Fibroblast of lung (primary cell): ENCODE data around the gene TFRC. TPM values are rescaled to one million over a fixed set of nuclear protein-coding genes. Genes with fewer than 3 reads are reported as not detected.
"Not testable (repeated sequence)": the region's sequence is repeated elsewhere in the genome, so short reads cannot be mapped to it uniquely, and the experiment has no call there.

Experiments used
- DNase-seq, 2 donors: peaks; one replicate each; pipeline versions ENCODE4 v3.0.0 to v3.0.0-alpha.2; 2010; ENCODE audit warnings: low read depth in 2 of 2
- H2AFZ ChIP-seq: 2 replicates; pipeline ENCODE4 v1.5.1; 2012; ENCODE audit warnings: low read length, control low read depth, inconsistent platforms
- H3K27ac ChIP-seq: 2 replicates; pipeline ENCODE4 v1.5.1; 2011; ENCODE audit warnings: low read length, control low read depth; ENCODE audit not compliant: insufficient read depth
- H3K27me3 ChIP-seq: 2 replicates; pipeline ENCODE4 v1.5.1; 2011; ENCODE audit warnings: mild to moderate bottlenecking, low read length; ENCODE audit not compliant: control insufficient read depth, insufficient read depth
- H3K36me3 ChIP-seq: 2 replicates; pipeline ENCODE4 v1.5.1; 2011; ENCODE audit warnings: low read length; ENCODE audit not compliant: control insufficient read depth, insufficient read depth
- H3K4me1 ChIP-seq: 2 replicates; pipeline ENCODE4 v1.5.1; 2011; ENCODE audit warnings: low read length; ENCODE audit not compliant: control insufficient read depth, insufficient read depth; ENCODE audit errors: extremely low read depth
- H3K4me2 ChIP-seq: 2 replicates; pipeline ENCODE4 v1.5.1; 2011; ENCODE audit warnings: low read length, control low read depth; ENCODE audit not compliant: insufficient read depth; ENCODE audit errors: extremely low read depth
- H3K4me3 ChIP-seq, 4 experiments: fragments of 200-600 bp in 1 of 4; sonication (generic) in 1 of 4; replicated peaks in 1 of 4; 2 replicates each; pipeline ENCODE4 v1.5.1; 2011 to 2016; ENCODE audit warnings: low read length in 4 of 4, low read depth in 3 of 4, mild to moderate bottlenecking in 3 of 4, control low read depth in 2 of 4, inconsistent platforms in 1 of 4, mixed read lengths in 1 of 4; ENCODE audit not compliant: insufficient read depth in 1 of 4; ENCODE audit errors: control extremely low read depth in 1 of 4
- H3K79me2 ChIP-seq: 2 replicates; pipeline ENCODE4 v1.5.1; 2012; ENCODE audit warnings: mild to moderate bottlenecking, low read length, inconsistent platforms; ENCODE audit not compliant: control insufficient read depth, insufficient read depth
- H3K9ac ChIP-seq: 2 replicates; pipeline ENCODE4 v1.5.1; 2011; ENCODE audit warnings: mild to moderate bottlenecking, low read length, control low read depth; ENCODE audit not compliant: insufficient read depth
- H3K9me3 ChIP-seq: 2 replicates; pipeline ENCODE4 v1.5.1; 2012; ENCODE audit warnings: low read depth, low read length; ENCODE audit not compliant: control insufficient read depth, insufficient read depth
- H4K20me1 ChIP-seq: 2 replicates; pipeline ENCODE4 v1.5.1; 2011; ENCODE audit warnings: low read length; ENCODE audit not compliant: control insufficient read depth, insufficient read depth; ENCODE audit errors: extremely low read depth
- EZH2 ChIP-seq: IDR thresholded peaks from 2 replicates; pipeline ENCODE4 v1.5.1; 2012; ENCODE audit warnings: low read length, control low read depth, mild to moderate bottlenecking; ENCODE audit errors: missing control alignments
- polyA plus RNA-seq, 2 donors: library from polyadenylated mRNA; depleted of rRNA in 1 of 2; stranded (reverse) in 1 of 2; unstranded in 1 of 2; fragments of >200 nt; gene quantifications; 2 replicates each; pipeline ENCODE4 v1.2.1, GENCODE V29; 2011 to 2012; ENCODE audit warnings: missing spikeins in 1 of 2
- total RNA-seq: library from RNA; depleted of rRNA; stranded (reverse); fragments of >200 nt; gene quantifications from 2 replicates; pipeline ENCODE4 v1.2.1, GENCODE V29; 2014
- TF ChIP-seq, protein P1 (sequence below), 2 donors: IDR thresholded peaks in 1 of 2; conservative IDR thresholded peaks in 1 of 2; 1 replicate in 1 of 2; 2 replicates in 1 of 2; pipeline ENCODE4 v1.5.1; 2011 to 2012; ENCODE audit warnings: low read length in 2 of 2, control low read depth in 1 of 2, inconsistent platforms in 1 of 2, low read depth in 1 of 2, mild to moderate bottlenecking in 1 of 2

The TFRC gene
- total and polyA plus RNA-seq, 2 donors (not counting 1 experiment from before 2014, with no cell fraction given): 118 to 169 TPM

DNA sequence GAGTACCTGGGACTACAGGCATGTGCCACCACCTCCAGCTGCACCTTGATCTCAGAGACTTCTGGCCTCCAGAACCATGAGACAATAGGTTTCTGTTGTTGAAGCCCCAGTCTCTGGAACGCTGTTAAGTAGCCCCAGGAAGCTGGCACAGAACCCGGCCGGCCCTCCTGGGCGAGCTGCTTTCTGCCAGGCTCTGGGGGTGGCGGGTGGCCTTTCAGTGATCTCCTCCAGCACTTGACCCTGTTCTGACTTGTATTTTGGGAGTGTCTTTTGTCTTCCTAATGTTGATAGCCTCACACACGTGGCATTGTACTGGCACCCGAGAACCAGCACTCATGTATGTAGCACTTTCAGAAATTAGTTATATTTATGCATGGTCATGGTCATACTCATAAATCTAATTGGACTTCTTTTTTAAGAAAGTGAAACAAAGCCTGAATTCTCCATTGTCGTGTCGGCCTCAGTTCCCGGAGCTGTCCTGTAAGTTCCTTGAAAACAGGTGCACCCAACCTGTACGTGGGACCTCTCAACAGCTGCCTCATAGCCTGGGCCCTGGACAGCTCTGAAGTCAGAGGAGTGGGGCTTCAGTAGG is 74.0 kb downstream of the TFRC start:
- Histone ChIP-seq H3K9ac (no peak overlapping the region), H4K20me1 (no peaks in the 10 kb centered on the region), H3K4me3 (no peak overlapping the region), H3K4me1 (no peaks in the 10 kb centered on the region), H3K27me3 (peaks cover 4% of the 10 kb centered on the region), H3K4me2 (no peak overlapping the region), H2AFZ (no peak overlapping the region), H3K27ac (no peak overlapping the region), H3K79me2 (no peaks in the 10 kb centered on the region), H3K9me3 (no peaks in the 10 kb centered on the region), H3K36me3 (no peaks in the 10 kb centered on the region)
- no peak for DNase-seq
- TF ChIP-seq EZH2: no peak
- TF ChIP-seq, protein P1, sequence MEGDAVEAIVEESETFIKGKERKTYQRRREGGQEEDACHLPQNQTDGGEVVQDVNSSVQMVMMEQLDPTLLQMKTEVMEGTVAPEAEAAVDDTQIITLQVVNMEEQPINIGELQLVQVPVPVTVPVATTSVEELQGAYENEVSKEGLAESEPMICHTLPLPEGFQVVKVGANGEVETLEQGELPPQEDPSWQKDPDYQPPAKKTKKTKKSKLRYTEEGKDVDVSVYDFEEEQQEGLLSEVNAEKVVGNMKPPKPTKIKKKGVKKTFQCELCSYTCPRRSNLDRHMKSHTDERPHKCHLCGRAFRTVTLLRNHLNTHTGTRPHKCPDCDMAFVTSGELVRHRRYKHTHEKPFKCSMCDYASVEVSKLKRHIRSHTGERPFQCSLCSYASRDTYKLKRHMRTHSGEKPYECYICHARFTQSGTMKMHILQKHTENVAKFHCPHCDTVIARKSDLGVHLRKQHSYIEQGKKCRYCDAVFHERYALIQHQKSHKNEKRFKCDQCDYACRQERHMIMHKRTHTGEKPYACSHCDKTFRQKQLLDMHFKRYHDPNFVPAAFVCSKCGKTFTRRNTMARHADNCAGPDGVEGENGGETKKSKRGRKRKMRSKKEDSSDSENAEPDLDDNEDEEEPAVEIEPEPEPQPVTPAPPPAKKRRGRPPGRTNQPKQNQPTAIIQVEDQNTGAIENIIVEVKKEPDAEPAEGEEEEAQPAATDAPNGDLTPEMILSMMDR (conservative IDR thresholded peaks at IDR 0.05 in 1 of 2, IDR thresholded peaks at IDR 0.05 in 1 of 2; ENCODE audit: low read depth in 1 of 2, low read length in 2 of 2): no peak

DNA sequence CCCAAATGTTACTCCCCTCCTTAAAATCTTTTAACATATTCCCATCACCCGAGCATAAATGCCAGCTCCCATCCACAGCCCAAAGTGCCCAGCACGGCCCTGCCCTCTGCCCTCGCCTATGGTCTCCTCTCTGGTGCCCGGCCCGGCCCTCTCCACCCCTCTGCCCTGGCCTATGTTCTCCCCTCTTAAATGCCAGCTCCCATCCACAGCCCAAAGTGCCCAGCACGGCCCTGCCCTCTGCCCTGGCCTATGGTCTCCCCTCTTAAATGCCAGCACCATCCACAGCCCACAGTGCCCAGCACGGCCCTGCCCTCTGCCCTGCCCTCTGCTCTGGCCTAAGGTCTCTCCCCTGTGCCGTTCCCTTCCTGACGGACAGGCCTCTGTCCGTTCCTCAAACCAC is 76.6 kb downstream of the TFRC start:
- not testable (repeated sequence) for DNase-seq, H3K79me2 ChIP-seq

DNA sequence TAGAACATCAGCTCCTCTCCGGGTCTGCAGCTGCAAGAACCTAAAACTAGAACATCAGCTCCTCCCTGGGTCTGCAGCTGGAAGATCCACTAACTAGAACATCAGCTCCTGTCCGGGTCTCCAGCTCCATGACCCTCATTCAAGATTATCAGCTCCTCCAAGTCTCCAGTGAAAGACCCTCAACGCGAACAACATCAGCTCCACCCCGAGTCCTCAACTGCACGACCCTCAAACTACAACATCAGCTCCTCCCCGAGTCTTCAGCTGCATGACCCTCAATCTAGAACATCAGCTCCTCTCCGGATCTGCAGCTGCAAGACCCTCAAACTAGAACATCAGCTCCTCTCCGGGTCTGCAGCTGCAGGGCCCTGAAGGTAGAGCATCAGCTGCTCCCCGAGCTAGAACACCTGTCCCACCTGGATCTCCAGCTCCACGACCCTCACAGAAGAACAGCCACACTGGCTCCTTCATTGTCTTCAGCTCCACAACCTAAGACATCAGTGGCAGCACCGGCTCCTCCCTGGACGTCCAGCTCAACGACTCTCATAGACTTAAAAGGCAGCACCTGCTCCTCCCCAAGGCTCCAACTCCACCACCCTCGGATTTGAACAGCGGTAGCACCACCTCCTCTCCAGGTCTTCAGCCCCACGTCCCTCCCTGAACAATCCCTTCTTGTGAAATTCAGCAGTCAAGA is 77.4 kb downstream of the TFRC start:
- not testable (repeated sequence) for H3K79me2 ChIP-seq, H3K27ac ChIP-seq, H3K4me1 ChIP-seq, H2AFZ ChIP-seq, H4K20me1 ChIP-seq, H3K4me2 ChIP-seq, H3K4me3 ChIP-seq, DNase-seq, H3K27me3 ChIP-seq, H3K9ac ChIP-seq, H3K9me3 ChIP-seq, H3K36me3 ChIP-seq

More for the DNA sequence above, 76.6 kb downstream of the TFRC start:
- H3K4me1 ChIP-seq, H3K27ac ChIP-seq, H4K20me1 ChIP-seq, H3K9me3 ChIP-seq, H3K4me2 ChIP-seq, H2AFZ ChIP-seq, H3K4me3 ChIP-seq, H3K9ac ChIP-seq, H3K36me3 ChIP-seq, H3K27me3 ChIP-seq: not testable (repeated sequence)

DNA sequence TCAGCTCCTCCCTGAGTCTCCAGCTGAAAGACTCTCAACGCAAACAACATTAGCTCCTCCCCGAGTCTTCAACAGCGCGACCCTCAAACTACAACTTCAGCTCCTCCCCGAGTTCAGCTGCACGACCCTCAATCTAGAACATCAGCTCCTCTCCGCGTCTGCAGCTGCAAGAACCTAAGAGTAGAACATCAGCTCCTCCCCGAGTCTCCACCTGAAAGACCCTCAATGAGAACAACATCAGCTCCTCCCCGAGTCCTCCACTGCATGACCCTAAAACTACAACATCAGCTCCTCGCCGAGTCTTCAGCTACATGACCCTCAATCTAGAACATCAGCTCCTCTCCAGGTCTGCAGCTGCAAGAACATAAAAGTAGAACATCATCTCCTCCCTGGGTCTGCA is 78.3 kb downstream of the TFRC start:
- Histone ChIP-seq H3K27me3 (peaks cover 8% of the 10 kb centered on the region), H3K27ac (no peak overlapping the region), H3K4me2 (no peak overlapping the region), H3K79me2 (no peaks in the 10 kb centered on the region), H3K36me3 (no peaks in the 10 kb centered on the region), H2AFZ (no peak overlapping the region), H3K4me3 (no peak overlapping the region), H3K4me1 (no peaks in the 10 kb centered on the region), H4K20me1 (no peaks in the 10 kb centered on the region), H3K9me3 (no peaks in the 10 kb centered on the region), H3K9ac (no peak overlapping the region)
- DNase-seq: no peak
- no peak for TF ChIP-seq EZH2
- TF ChIP-seq, protein P1 (conservative IDR thresholded peaks at IDR 0.05 in 1 of 2, IDR thresholded peaks at IDR 0.05 in 1 of 2; ENCODE audit: low read depth in 1 of 2, low read length in 2 of 2): no peak

DNA sequence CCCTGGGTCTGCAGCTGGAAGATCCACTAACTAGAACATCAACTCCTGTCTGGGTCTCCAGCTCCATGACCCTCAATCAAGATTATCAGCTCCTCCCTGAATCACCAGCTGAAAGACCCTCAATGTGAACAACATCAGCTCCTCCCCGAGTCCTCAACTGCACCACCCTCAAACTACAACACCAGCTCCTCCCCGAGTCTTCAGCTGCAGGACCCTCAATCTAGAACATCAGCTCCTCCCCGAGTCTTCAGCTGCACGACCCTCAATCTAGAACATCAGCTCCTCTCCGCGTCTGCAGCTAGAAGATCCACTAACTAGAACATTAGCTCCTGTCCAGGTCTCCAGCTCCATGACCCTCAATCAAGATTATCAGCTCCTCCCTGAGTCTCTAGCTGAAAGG is 79.2 kb downstream of the TFRC start:
- DNase-seq, H3K36me3 ChIP-seq, H4K20me1 ChIP-seq, H3K4me2 ChIP-seq, H3K27ac ChIP-seq, H2AFZ ChIP-seq, H3K4me3 ChIP-seq, H3K79me2 ChIP-seq, H3K9me3 ChIP-seq, H3K4me1 ChIP-seq, H3K27me3 ChIP-seq, H3K9ac ChIP-seq: not testable (repeated sequence)
